GM12878 (cell line): Measurements from ENCODE around the gene IFNA13. TPM values are rescaled to one million over a fixed set of nuclear protein-coding genes. Genes with fewer than 3 reads are reported as not detected.

Experiments used
- ATAC-seq: fragments of 200-7000 bp; cut with Tn5 transposase; 3 replicates; pipeline ENCODE4 v1.9.1; 2020; ENCODE audit warnings: mild to moderate bottlenecking, moderate library complexity
- BruUV-seq: library from RNA; stranded (reverse); fragments of 400-500 nt; replicated peaks from 2 replicates; lab custom pipeline; 2021; lab: Mats Ljungman, UMichigan
- CTCF ChIA-PET: fragments of 300-600 bp; sonication (Branson Sonifier 250); formaldehyde crosslinking; extraction: SDS; loops from one replicate; lab custom pipeline; 2021; ENCODE audit warnings: inconsistent platforms; lab: Yijun Ruan, JAX
- POLR2A ChIA-PET: fragments of 350-600 bp; formaldehyde crosslinking; extraction: SDS; loops from one replicate; lab custom pipeline; 2021; ENCODE audit warnings: inconsistent platforms; lab: Charles Lee
- RAD21 ChIA-PET: fragments of 300-600 bp; sonication (Branson Sonifier 250); formaldehyde crosslinking; loops from one replicate; lab custom pipeline; 2023; ENCODE audit warnings: antibody characterized with exemption; ENCODE audit not compliant: unreplicated experiment; lab: Charles Lee
- SMC1A ChIA-PET: fragments of 300-600 bp; sonication (Branson Sonifier 250); formaldehyde crosslinking; loops from one replicate; lab custom pipeline; 2023; ENCODE audit not compliant: unreplicated experiment, uncharacterized antibody; lab: Charles Lee
- DNase-seq: peaks from one replicate; pipeline ENCODE4 v3.0.0-alpha.2; 2011; ENCODE audit warnings: low read depth, low spot score
- FAIRE-seq: peaks from 3 replicates; lab custom pipeline; 2011; peaks lifted over from hg19 to GRCh38; lab: Jason Lieb, UNC
- H2AFZ ChIP-seq: 2 replicates; pipeline ENCODE4 v1.6.0; 2011; ENCODE audit warnings: low read depth, low read length, control low read depth; ENCODE audit not compliant: control insufficient read depth
- H3K27ac ChIP-seq: 2 replicates; pipeline ENCODE4 v1.5.1; 2011; ENCODE audit warnings: control low read depth; ENCODE audit not compliant: control insufficient read depth, insufficient read depth
- H3K27me3 ChIP-seq, 2 experiments: replicated peaks in 1 of 2; 2 replicates each; pipeline versions ENCODE4 v1.6.0 to v1.6.1; 2011; ENCODE audit warnings: low read length in 1 of 2; ENCODE audit not compliant: control insufficient read depth in 2 of 2, insufficient read depth in 2 of 2
- H3K36me3 ChIP-seq, 2 experiments: 2 replicates each; pipeline ENCODE4 v1.5.1; 2011; ENCODE audit warnings: low read length in 1 of 2; ENCODE audit not compliant: control insufficient read depth in 2 of 2, insufficient read depth in 2 of 2
- H3K4me1 ChIP-seq: 2 replicates; pipeline ENCODE4 v1.6.1; 2011; ENCODE audit warnings: mild to moderate bottlenecking, low read length, moderate library complexity, mixed read lengths; ENCODE audit not compliant: control insufficient read depth, insufficient read depth
- H3K4me2 ChIP-seq: 2 replicates; pipeline ENCODE4 v1.6.0; 2011; ENCODE audit warnings: control low read depth; ENCODE audit not compliant: control insufficient read depth, insufficient read depth
- H3K4me3 ChIP-seq: fragments of 200-600 bp; sonication (generic); 2 replicates; pipeline ENCODE4 v1.5.1; 2016
- H3K79me2 ChIP-seq: 2 replicates; pipeline ENCODE4 v1.6.0; 2011; ENCODE audit warnings: low read length; ENCODE audit not compliant: control insufficient read depth, insufficient read depth
- H3K9ac ChIP-seq: 2 replicates; pipeline ENCODE4 v1.8.0; 2011; ENCODE audit warnings: low read length, control low read depth, mixed read lengths; ENCODE audit not compliant: control insufficient read depth, insufficient read depth
- H3K9me3 ChIP-seq: replicated peaks from 3 replicates; pipeline ENCODE4 v1.5.1; 2011; ENCODE audit warnings: mild to moderate bottlenecking, low read length; ENCODE audit not compliant: control insufficient read depth, insufficient read depth
- H4K20me1 ChIP-seq: 2 replicates; pipeline ENCODE4 v1.6.0; 2011; ENCODE audit not compliant: control insufficient read depth, insufficient read depth
- RFX5 ChIP-seq: IDR thresholded peaks from 2 replicates; pipeline ENCODE4 v1.6.1; 2011; ENCODE audit warnings: low read depth, low read length, improper control_type of control experiment
- SMC3 ChIP-seq: IDR thresholded peaks from 2 replicates; pipeline ENCODE4 v1.6.1; 2011; ENCODE audit warnings: low read length, improper control_type of control experiment, borderline replicate concordance
- TARDBP ChIP-seq: IDR thresholded peaks from 2 replicates; pipeline ENCODE4 v1.6.1; 2016; ENCODE audit warnings: borderline replicate concordance
- ZNF207 ChIP-seq: fragments of 450-650 bp; IDR thresholded peaks from 2 replicates; pipeline ENCODE4 v1.6.1; 2014; ENCODE audit warnings: antibody characterized with exemption, mild to moderate bottlenecking, borderline replicate concordance
- WGBS: methylation state at CpG from one replicate; pipeline ENCODE4 v1.1.6; 2016; ENCODE audit warnings: low lambda C conversion rate; ENCODE audit not compliant: insufficient replicate concordance, insufficient coverage; ENCODE audit errors: missing lambda C conversion rate; 5-methylcytosine and 5-hydroxymethylcytosine counted together
- in situ Hi-C: fragments of 300-500 bp; cut with MboI; formaldehyde crosslinking; loops from 9 replicates; pipeline ENCODE4 v1.14.3; 2018; ENCODE audit warnings: mixed read lengths
- intact Hi-C: fragments of 100-400 bp; cut with micrococcal nuclease; formaldehyde crosslinking; loops from one replicate; pipeline ENCODE4 v1.14.2; 2022; ENCODE audit not compliant: unreplicated experiment
- polyA plus RNA-seq, 11 experiments: library from polyadenylated mRNA; depleted of rRNA in 4 of 11; unstranded in 6 of 11; stranded (reverse) in 5 of 11; fragments of >200 nt; fragmentation: Nextera tagmentation in 4 of 11; fragmentation: Illumina TruSeq in 1 of 11; extraction: Ambion mirVana in 4 of 11; extraction: Trizol in 1 of 11; gene quantifications; 1 replicate in 1 of 11; 2 replicates in 10 of 11; pipeline versions ENCODE4 v1.2.1 to v1.2.3, GENCODE V29; 2011 to 2016; ENCODE audit warnings: inconsistent platforms in 2 of 11, missing spikeins in 2 of 11, low read depth in 1 of 11
- total RNA-seq, 4 experiments: library from RNA; depleted of rRNA in 3 of 4; stranded (reverse); fragments of >200 nt in 3 of 4; fragmentation: Illumina TruSeq in 1 of 4; extraction: Trizol in 1 of 4; gene quantifications; 2 replicates each; pipeline versions ENCODE4 v1.2.1 to v1.2.3, GENCODE V29; 2013 to 2021
- TF ChIP-seq, protein P1 (sequence below): fragments of 450-650 bp; IDR thresholded peaks from 2 replicates; pipeline ENCODE4 v1.6.1; 2017; ENCODE audit warnings: mild to moderate bottlenecking, moderate library complexity
- TF ChIP-seq, protein P2 (sequence below): fragments of 450-650 bp; IDR thresholded peaks from 2 replicates; pipeline ENCODE4 v1.6.1; 2017; ENCODE audit warnings: mild to moderate bottlenecking, moderate library complexity
- TF ChIP-seq, protein P3 (sequence below): IDR thresholded peaks from 2 replicates; pipeline ENCODE4 v1.6.1; 2012; ENCODE audit warnings: mild to moderate bottlenecking, low read depth, low read length

The IFNA13 gene
- total and polyA plus RNA-seq, 10 of the 15 experiments (the other 5 are each of a cell fraction or from before 2014, with no cell fraction given) = not detected

DNA sequence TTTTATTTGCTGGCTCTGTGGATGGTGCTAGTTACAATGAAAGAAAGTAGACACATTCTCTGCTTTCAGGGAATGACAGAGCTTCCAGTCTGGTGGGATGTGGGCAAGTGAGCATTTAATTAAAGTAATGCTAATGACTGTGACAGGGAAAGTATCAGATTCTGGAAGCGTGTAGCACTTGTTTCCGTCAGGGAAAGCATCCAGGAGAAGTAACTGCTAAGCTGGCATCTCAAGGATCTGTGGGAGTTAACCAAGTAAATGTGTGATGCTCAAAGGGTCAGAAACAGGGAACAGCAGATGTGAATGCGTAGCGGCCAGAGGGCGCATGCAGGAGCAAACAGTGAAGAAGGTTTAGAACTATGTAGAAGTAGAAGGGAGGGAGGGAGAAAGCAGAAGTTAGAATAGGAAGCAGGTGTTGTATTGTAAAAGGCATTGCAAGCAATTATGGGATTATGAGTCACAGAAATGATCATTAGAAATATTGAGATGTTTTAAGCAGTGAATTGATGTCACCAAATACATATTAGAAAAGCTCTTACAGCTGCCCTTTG lies 44.9 kb downstream of the IFNA13 start (continued):
- TF ChIP-seq, protein P1, sequence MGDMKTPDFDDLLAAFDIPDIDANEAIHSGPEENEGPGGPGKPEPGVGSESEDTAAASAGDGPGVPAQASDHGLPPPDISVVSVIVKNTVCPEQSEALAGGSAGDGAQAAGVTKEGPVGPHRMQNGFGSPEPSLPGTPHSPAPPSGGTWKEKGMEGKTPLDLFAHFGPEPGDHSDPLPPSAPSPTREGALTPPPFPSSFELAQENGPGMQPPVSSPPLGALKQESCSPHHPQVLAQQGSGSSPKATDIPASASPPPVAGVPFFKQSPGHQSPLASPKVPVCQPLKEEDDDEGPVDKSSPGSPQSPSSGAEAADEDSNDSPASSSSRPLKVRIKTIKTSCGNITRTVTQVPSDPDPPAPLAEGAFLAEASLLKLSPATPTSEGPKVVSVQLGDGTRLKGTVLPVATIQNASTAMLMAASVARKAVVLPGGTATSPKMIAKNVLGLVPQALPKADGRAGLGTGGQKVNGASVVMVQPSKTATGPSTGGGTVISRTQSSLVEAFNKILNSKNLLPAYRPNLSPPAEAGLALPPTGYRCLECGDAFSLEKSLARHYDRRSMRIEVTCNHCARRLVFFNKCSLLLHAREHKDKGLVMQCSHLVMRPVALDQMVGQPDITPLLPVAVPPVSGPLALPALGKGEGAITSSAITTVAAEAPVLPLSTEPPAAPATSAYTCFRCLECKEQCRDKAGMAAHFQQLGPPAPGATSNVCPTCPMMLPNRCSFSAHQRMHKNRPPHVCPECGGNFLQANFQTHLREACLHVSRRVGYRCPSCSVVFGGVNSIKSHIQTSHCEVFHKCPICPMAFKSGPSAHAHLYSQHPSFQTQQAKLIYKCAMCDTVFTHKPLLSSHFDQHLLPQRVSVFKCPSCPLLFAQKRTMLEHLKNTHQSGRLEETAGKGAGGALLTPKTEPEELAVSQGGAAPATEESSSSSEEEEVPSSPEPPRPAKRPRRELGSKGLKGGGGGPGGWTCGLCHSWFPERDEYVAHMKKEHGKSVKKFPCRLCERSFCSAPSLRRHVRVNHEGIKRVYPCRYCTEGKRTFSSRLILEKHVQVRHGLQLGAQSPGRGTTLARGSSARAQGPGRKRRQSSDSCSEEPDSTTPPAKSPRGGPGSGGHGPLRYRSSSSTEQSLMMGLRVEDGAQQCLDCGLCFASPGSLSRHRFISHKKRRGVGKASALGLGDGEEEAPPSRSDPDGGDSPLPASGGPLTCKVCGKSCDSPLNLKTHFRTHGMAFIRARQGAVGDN = no peak
- TF ChIP-seq SMC3 = no peak

DNA sequence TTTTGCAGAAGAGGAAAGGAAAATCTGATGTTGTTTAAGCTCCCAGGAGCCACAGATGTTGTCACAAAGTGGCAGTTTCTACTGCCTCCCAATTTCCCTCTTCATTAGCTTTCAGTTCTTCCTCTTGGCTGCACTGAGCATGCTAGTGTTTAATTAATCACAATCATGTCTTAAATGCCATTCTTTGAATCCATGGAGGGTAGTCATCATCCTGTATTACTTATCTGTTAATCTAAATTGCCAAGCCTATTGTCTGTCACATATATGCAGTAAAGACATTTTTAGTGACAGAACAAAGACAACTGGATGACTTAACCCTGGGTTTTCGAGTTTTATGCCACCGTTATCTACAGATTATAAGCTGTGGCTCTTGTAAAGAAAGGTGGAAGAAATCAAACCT lies 47.4 kb downstream of the IFNA13 start:
- no peak overlapping the region for H3K27ac ChIP-seq
- H3K9ac ChIP-seq = no peak overlapping the region
- ATAC-seq (no peak), FAIRE-seq (no peak), DNase-seq (no peak)
- ChIA-PET SMC1A (interaction anchor here (1.1 to 7.4 kb wide), 8 partner anchors 9 to 134 kb away, joined by 3 to 57 read pairs (median 5); no protein-coding TSS in a partner anchor), POLR2A (interaction anchor here (1.2 kb wide), 1 partner anchor 77 kb away, joined by 3 read pairs; no protein-coding TSS in a partner anchor), RAD21 (interaction anchor here (0.8 to 1.8 kb wide), 6 partner anchors 10 to 112 kb away, joined by 3 to 4 read pairs (median 4); no protein-coding TSS in a partner anchor), CTCF (interaction anchor here (0.6 to 6.4 kb wide), 15 partner anchors 10 to 468 kb away, joined by 3 to 35 read pairs (median 4); no protein-coding TSS in a partner anchor)
- 74% methylated on average over 2 of the region's 2 CpGs for WGBS
- no peaks in the 10 kb centered on the region for H3K27me3 ChIP-seq
- intact Hi-C loops = no loop called here
- H3K79me2 ChIP-seq = no peaks in the 10 kb centered on the region
- in situ Hi-C loops = loop anchor here (10.0 kb wide), 1 partner anchor 134 kb away; no protein-coding TSS in a partner anchor
- H3K4me1 ChIP-seq = no peaks in the 10 kb centered on the region
- H3K36me3 ChIP-seq = peaks cover 0 to 17% of the 10 kb centered on the region in 2 experiments; a peak in 3 of 4 replicates
- no peak overlapping the region for H3K4me3 ChIP-seq
- no peak overlapping the region for H3K4me2 ChIP-seq
- H4K20me1 ChIP-seq = no peaks in the 10 kb centered on the region
- BruUV-seq = no TSS peak
- H2AFZ ChIP-seq = no peak overlapping the region
- no peaks in the 10 kb centered on the region for H3K9me3 ChIP-seq
- TF ChIP-seq, protein P2, sequence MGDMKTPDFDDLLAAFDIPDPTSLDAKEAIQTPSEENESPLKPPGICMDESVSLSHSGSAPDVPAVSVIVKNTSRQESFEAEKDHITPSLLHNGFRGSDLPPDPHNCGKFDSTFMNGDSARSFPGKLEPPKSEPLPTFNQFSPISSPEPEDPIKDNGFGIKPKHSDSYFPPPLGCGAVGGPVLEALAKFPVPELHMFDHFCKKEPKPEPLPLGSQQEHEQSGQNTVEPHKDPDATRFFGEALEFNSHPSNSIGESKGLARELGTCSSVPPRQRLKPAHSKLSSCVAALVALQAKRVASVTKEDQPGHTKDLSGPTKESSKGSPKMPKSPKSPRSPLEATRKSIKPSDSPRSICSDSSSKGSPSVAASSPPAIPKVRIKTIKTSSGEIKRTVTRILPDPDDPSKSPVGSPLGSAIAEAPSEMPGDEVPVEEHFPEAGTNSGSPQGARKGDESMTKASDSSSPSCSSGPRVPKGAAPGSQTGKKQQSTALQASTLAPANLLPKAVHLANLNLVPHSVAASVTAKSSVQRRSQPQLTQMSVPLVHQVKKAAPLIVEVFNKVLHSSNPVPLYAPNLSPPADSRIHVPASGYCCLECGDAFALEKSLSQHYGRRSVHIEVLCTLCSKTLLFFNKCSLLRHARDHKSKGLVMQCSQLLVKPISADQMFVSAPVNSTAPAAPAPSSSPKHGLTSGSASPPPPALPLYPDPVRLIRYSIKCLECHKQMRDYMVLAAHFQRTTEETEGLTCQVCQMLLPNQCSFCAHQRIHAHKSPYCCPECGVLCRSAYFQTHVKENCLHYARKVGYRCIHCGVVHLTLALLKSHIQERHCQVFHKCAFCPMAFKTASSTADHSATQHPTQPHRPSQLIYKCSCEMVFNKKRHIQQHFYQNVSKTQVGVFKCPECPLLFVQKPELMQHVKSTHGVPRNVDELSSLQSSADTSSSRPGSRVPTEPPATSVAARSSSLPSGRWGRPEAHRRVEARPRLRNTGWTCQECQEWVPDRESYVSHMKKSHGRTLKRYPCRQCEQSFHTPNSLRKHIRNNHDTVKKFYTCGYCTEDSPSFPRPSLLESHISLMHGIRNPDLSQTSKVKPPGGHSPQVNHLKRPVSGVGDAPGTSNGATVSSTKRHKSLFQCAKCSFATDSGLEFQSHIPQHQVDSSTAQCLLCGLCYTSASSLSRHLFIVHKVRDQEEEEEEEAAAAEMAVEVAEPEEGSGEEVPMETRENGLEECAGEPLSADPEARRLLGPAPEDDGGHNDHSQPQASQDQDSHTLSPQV = no peak
- TF ChIP-seq TARDBP (no peak), ZNF207 (no peak), RFX5 (no peak)
- TF ChIP-seq, protein P3, sequence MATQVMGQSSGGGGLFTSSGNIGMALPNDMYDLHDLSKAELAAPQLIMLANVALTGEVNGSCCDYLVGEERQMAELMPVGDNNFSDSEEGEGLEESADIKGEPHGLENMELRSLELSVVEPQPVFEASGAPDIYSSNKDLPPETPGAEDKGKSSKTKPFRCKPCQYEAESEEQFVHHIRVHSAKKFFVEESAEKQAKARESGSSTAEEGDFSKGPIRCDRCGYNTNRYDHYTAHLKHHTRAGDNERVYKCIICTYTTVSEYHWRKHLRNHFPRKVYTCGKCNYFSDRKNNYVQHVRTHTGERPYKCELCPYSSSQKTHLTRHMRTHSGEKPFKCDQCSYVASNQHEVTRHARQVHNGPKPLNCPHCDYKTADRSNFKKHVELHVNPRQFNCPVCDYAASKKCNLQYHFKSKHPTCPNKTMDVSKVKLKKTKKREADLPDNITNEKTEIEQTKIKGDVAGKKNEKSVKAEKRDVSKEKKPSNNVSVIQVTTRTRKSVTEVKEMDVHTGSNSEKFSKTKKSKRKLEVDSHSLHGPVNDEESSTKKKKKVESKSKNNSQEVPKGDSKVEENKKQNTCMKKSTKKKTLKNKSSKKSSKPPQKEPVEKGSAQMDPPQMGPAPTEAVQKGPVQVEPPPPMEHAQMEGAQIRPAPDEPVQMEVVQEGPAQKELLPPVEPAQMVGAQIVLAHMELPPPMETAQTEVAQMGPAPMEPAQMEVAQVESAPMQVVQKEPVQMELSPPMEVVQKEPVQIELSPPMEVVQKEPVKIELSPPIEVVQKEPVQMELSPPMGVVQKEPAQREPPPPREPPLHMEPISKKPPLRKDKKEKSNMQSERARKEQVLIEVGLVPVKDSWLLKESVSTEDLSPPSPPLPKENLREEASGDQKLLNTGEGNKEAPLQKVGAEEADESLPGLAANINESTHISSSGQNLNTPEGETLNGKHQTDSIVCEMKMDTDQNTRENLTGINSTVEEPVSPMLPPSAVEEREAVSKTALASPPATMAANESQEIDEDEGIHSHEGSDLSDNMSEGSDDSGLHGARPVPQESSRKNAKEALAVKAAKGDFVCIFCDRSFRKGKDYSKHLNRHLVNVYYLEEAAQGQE = no peak
